ENCODE measurements around the gene FRMD4A. TPM values are rescaled to one million over a fixed set of nuclear protein-coding genes. Genes with fewer than 3 reads are reported as not detected.
A peak's percentile ranks its signal among the peaks of the same experiment; 100 is the strongest.

Gene FRMD4A
- polyA plus RNA-seq, 1 of the 3 experiments (the other 2 are of a cell fraction): 37.7 TPM

GRCh38 chr10:13790196-13790595, 540.5 kb downstream of the FRMD4A start (continued):
- TF ChIP-seq ZBTB33 (IDR thresholded peaks at IDR 0.05; ENCODE audit: borderline replicate concordance, low read depth) (no peak), EZH2phosphoT487 (IDR thresholded peaks at IDR 0.05; ENCODE audit: borderline replicate concordance, low read depth) (no peak), EP300 (IDR thresholded peaks at IDR 0.05; ENCODE audit: borderline replicate concordance in 1 of 2, low read depth in 1 of 2, low read length in 1 of 2) (no peak; a peak in 1 of 4 replicates), NRF1 (IDR thresholded peaks at IDR 0.05; ENCODE audit: low read depth, low read length) (no peak)

- no peaks in the 10 kb centered on the region for H3K9me2 ChIP-seq
- POLR2A ChIA-PET: no interaction called here
- no peak overlapping the region for H2AFZ ChIP-seq (ENCODE audit: low read depth)
- no peak overlapping the region for H3K9ac ChIP-seq
- 45% methylated on average over 2 of the region's 2 CpGs for WGBS (ENCODE audit: low lambda C conversion rate)
- peaks cover 26% of the 10 kb centered on the region; the same call in 1 of the 2 replicates for H3K79me2 ChIP-seq (ENCODE audit: insufficient read depth)
- peak overlapping the region; percentile 22; the same call in 1 of the 2 replicates for H3K4me2 ChIP-seq
- CTCF ChIA-PET: interaction anchor here (0.8 to 6.2 kb wide), 12 partner anchors 9 to 689 kb away, joined by 3 to 66 read pairs (median 3); no protein-coding TSS in a partner anchor
- H3K4me1 ChIP-seq (ENCODE audit: control insufficient read depth in 1 of 2, insufficient read depth in 2 of 2, low read depth in 1 of 2, low read length in 1 of 2): peaks cover 24 to 42% of the 10 kb centered on the region in 2 experiments
- H3K9me3 ChIP-seq: no peaks in the 10 kb centered on the region
- H3K27ac ChIP-seq (ENCODE audit: low read depth in 2 of 2, low read length in 1 of 2): peak overlapping the region; percentile 51 to 71
- peaks cover 32% of the 10 kb centered on the region for H3F3A ChIP-seq (replicated peaks; ENCODE audit: insufficient read depth)
- H3K4me3 ChIP-seq (ENCODE audit: low read depth in 2 of 2, low read length in 1 of 2): no peak overlapping the region
- DNase-seq: no peak
- H4K20me1 ChIP-seq (ENCODE audit: insufficient read depth): no peaks in the 10 kb centered on the region
- peaks cover 12 to 15% of the 10 kb centered on the region in 2 experiments for H3K36me3 ChIP-seq (replicated peaks in 1 of 2; ENCODE audit: control insufficient read depth in 1 of 2, insufficient read depth in 2 of 2, low read length in 1 of 2)
- H3K27me3 ChIP-seq (ENCODE audit: insufficient read depth): no peaks in the 10 kb centered on the region
- TF ChIP-seq SMC3 (IDR thresholded peaks at IDR 0.05; ENCODE audit: low read depth, low read length) (no peak), NRF1 (IDR thresholded peaks at IDR 0.05; ENCODE audit: low read depth, low read length) (no peak), USF1 (IDR thresholded peaks at IDR 0.05; ENCODE audit: borderline replicate concordance, low read depth) (no peak), TAF1 (IDR thresholded peaks at IDR 0.05; ENCODE audit: borderline replicate concordance, low read depth, low read length) (no peak), SIN3A (IDR thresholded peaks at IDR 0.05; ENCODE audit: borderline replicate concordance, low read depth, low read length) (no peak), GATA2 (CRISPR knock-in tag; IDR thresholded peaks at IDR 0.05) (no peak), FOSL2 (IDR thresholded peaks at IDR 0.05; ENCODE audit: borderline replicate concordance, low read depth) (no peak), JUND (IDR thresholded peaks at IDR 0.05) (no peak), RAD21 (IDR thresholded peaks at IDR 0.05; ENCODE audit: low read length) (no peak)
- TF ChIP-seq, protein P1, sequence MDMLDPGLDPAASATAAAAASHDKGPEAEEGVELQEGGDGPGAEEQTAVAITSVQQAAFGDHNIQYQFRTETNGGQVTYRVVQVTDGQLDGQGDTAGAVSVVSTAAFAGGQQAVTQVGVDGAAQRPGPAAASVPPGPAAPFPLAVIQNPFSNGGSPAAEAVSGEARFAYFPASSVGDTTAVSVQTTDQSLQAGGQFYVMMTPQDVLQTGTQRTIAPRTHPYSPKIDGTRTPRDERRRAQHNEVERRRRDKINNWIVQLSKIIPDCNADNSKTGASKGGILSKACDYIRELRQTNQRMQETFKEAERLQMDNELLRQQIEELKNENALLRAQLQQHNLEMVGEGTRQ (IDR thresholded peaks at IDR 0.05; ENCODE audit: borderline replicate concordance, low read depth, low read length): no peak
These were observed 541.3 kb downstream of the FRMD4A start for GRCh38 chr10:13789448-13789829.
